ENCODE results near the gene NHLRC4.

Gene NHLRC4

DNA sequence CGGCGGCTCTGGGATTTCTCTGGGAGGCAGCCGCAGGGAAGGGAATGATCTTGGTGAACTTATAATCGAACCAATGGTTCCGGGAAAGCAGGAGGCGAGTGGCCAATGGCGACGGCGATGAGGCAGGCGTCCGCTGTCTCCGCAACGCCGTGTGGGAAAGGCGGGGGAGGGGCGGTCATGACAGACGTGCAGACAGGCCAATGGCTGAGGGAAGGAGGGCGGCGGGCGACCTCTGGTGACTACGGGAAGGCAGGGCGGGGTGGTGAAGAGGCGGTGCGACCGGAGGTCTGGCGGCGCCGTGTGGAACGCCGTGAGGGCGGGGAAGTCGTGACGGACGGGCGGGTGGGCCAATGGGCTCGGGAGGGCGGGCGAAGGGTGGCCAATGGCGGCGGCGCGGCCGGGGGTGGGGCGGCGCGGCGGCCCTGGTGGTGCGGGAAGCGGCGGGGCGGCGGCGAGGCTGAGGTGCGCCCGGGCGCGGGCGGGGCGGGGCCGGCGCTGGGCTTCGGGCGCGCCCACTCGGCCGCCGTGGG lies 22.9 kb downstream of the NHLRC4 start, which contains the start of gene RAB40C (continued):
- TF ChIP-seq, protein P1, sequence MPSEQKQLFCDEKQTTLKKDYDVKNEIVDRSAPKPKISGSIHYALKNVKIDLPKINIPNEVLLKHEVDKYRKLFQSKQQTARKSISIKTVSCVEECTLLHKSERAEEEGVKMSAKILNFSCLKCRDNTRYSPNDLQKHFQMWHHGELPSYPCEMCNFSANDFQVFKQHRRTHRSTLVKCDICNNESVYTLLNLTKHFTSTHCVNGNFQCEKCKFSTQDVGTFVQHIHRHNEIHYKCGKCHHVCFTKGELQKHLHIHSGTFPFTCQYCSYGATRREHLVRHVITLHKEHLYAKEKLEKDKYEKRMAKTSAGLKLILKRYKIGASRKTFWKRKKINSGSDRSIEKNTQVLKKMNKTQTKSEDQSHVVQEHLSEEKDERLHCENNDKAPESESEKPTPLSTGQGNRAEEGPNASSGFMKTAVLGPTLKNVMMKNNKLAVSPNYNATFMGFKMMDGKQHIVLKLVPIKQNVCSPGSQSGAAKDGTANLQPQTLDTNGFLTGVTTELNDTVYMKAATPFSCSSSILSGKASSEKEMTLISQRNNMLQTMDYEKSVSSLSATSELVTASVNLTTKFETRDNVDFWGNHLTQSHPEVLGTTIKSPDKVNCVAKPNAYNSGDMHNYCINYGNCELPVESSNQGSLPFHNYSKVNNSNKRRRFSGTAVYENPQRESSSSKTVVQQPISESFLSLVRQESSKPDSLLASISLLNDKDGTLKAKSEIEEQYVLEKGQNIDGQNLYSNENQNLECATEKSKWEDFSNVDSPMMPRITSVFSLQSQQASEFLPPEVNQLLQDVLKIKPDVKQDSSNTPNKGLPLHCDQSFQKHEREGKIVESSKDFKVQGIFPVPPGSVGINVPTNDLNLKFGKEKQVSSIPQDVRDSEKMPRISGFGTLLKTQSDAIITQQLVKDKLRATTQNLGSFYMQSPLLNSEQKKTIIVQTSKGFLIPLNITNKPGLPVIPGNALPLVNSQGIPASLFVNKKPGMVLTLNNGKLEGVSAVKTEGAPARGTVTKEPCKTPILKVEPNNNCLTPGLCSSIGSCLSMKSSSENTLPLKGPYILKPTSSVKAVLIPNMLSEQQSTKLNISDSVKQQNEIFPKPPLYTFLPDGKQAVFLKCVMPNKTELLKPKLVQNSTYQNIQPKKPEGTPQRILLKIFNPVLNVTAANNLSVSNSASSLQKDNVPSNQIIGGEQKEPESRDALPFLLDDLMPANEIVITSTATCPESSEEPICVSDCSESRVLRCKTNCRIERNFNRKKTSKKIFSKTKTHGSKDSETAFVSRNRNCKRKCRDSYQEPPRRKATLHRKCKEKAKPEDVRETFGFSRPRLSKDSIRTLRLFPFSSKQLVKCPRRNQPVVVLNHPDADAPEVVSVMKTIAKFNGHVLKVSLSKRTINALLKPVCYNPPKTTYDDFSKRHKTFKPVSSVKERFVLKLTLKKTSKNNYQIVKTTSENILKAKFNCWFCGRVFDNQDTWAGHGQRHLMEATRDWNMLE (tag by site-specific recombination; conservative IDR thresholded peaks at IDR 0.05; ENCODE audit: low read depth), result no peak
- TF ChIP-seq, protein P2, sequence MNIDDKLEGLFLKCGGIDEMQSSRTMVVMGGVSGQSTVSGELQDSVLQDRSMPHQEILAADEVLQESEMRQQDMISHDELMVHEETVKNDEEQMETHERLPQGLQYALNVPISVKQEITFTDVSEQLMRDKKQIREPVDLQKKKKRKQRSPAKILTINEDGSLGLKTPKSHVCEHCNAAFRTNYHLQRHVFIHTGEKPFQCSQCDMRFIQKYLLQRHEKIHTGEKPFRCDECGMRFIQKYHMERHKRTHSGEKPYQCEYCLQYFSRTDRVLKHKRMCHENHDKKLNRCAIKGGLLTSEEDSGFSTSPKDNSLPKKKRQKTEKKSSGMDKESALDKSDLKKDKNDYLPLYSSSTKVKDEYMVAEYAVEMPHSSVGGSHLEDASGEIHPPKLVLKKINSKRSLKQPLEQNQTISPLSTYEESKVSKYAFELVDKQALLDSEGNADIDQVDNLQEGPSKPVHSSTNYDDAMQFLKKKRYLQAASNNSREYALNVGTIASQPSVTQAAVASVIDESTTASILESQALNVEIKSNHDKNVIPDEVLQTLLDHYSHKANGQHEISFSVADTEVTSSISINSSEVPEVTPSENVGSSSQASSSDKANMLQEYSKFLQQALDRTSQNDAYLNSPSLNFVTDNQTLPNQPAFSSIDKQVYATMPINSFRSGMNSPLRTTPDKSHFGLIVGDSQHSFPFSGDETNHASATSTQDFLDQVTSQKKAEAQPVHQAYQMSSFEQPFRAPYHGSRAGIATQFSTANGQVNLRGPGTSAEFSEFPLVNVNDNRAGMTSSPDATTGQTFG (tag by site-specific recombination; IDR thresholded peaks at IDR 0.05; ENCODE audit: borderline replicate concordance), result no peak
- TF ChIP-seq ZNF707 (tag by site-specific recombination; IDR thresholded peaks at IDR 0.05) (no peak), ZNF544 (tag by site-specific recombination; IDR thresholded peaks at IDR 0.05) (no peak), ZFP3 (tag by site-specific recombination; IDR thresholded peaks at IDR 0.05; ENCODE audit: low read depth) (no peak), ZNF19 (tag by site-specific recombination; IDR thresholded peaks at IDR 0.05; ENCODE audit: low read depth) (no peak), ZNF747 (tag by site-specific recombination; IDR thresholded peaks at IDR 0.05) (no peak), ZNF571 (tag by site-specific recombination; IDR thresholded peaks at IDR 0.05) (no peak), ZNF510 (tag by site-specific recombination; IDR thresholded peaks at IDR 0.05; ENCODE audit: insufficient replicate concordance) (no peak), KLF16 (tag by site-specific recombination; IDR thresholded peaks at IDR 0.05) (peak; percentile 88), ZNF623 (tag by site-specific recombination; IDR thresholded peaks at IDR 0.05) (no peak), BCL11A (tag by site-specific recombination; IDR thresholded peaks at IDR 0.05; ENCODE audit: low read depth) (no peak), ZNF394 (tag by site-specific recombination; IDR thresholded peaks at IDR 0.05; ENCODE audit: borderline replicate concordance) (no peak), ZNF670 (tag by site-specific recombination; IDR thresholded peaks at IDR 0.05; ENCODE audit: low read depth) (no peak), ZNF133 (tag by site-specific recombination; IDR thresholded peaks at IDR 0.05) (no peak), ZNF830 (tag by site-specific recombination; IDR thresholded peaks at IDR 0.05; ENCODE audit: low read depth) (no peak), ZSCAN23 (tag by site-specific recombination; IDR thresholded peaks at IDR 0.05) (no peak), ZNF354C (tag by site-specific recombination; IDR thresholded peaks at IDR 0.05; ENCODE audit: borderline replicate concordance, low read depth) (no peak)
- TF ChIP-seq, protein P3, sequence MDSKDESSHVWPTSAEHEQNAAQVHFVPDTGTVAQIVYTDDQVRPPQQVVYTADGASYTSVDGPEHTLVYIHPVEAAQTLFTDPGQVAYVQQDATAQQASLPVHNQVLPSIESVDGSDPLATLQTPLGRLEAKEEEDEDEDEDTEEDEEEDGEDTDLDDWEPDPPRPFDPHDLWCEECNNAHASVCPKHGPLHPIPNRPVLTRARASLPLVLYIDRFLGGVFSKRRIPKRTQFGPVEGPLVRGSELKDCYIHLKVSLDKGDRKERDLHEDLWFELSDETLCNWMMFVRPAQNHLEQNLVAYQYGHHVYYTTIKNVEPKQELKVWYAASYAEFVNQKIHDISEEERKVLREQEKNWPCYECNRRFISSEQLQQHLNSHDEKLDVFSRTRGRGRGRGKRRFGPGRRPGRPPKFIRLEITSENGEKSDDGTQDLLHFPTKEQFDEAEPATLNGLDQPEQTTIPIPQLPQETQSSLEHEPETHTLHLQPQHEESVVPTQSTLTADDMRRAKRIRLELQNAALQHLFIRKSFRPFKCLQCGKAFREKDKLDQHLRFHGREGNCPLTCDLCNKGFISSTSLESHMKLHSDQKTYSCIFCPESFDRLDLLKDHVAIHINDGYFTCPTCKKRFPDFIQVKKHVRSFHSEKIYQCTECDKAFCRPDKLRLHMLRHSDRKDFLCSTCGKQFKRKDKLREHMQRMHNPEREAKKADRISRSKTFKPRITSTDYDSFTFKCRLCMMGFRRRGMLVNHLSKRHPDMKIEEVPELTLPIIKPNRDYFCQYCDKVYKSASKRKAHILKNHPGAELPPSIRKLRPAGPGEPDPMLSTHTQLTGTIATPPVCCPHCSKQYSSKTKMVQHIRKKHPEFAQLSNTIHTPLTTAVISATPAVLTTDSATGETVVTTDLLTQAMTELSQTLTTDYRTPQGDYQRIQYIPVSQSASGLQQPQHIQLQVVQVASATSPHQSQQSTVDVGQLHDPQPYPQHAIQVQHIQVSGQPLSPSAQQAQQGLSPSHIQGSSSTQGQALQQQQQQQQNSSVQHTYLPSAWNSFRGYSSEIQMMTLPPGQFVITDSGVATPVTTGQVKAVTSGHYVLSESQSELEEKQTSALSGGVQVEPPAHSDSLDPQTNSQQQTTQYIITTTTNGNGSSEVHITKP (tag by site-specific recombination; IDR thresholded peaks at IDR 0.05), result peak; percentile 96
- TF ChIP-seq, protein P4, sequence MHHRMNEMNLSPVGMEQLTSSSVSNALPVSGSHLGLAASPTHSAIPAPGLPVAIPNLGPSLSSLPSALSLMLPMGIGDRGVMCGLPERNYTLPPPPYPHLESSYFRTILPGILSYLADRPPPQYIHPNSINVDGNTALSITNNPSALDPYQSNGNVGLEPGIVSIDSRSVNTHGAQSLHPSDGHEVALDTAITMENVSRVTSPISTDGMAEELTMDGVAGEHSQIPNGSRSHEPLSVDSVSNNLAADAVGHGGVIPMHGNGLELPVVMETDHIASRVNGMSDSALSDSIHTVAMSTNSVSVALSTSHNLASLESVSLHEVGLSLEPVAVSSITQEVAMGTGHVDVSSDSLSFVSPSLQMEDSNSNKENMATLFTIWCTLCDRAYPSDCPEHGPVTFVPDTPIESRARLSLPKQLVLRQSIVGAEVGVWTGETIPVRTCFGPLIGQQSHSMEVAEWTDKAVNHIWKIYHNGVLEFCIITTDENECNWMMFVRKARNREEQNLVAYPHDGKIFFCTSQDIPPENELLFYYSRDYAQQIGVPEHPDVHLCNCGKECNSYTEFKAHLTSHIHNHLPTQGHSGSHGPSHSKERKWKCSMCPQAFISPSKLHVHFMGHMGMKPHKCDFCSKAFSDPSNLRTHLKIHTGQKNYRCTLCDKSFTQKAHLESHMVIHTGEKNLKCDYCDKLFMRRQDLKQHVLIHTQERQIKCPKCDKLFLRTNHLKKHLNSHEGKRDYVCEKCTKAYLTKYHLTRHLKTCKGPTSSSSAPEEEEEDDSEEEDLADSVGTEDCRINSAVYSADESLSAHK (tag by site-specific recombination; IDR thresholded peaks at IDR 0.05), result no peak
- TF ChIP-seq, protein P5, sequence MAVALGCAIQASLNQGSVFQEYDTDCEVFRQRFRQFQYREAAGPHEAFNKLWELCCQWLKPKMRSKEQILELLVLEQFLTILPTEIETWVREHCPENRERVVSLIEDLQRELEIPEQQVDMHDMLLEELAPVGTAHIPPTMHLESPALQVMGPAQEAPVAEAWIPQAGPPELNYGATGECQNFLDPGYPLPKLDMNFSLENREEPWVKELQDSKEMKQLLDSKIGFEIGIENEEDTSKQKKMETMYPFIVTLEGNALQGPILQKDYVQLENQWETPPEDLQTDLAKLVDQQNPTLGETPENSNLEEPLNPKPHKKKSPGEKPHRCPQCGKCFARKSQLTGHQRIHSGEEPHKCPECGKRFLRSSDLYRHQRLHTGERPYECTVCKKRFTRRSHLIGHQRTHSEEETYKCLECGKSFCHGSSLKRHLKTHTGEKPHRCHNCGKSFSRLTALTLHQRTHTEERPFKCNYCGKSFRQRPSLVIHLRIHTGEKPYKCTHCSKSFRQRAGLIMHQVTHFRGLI (tag by site-specific recombination; IDR thresholded peaks at IDR 0.05), result no peak
- TF ChIP-seq, protein P6, sequence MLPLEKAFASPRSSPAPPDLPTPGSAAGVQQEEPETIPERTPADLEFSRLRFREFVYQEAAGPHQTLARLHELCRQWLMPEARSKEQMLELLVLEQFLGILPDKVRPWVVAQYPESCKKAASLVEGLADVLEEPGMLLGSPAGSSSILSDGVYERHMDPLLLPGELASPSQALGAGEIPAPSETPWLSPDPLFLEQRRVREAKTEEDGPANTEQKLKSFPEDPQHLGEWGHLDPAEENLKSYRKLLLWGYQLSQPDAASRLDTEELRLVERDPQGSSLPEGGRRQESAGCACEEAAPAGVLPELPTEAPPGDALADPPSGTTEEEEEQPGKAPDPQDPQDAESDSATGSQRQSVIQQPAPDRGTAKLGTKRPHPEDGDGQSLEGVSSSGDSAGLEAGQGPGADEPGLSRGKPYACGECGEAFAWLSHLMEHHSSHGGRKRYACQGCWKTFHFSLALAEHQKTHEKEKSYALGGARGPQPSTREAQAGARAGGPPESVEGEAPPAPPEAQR (tag by site-specific recombination; IDR thresholded peaks at IDR 0.05), result no peak

All from HEK293 (cell line).